SIG-M5 (cell line): Measurements from ENCODE around the gene EIF4G2.
A peak's percentile ranks its signal among the peaks of the same experiment; 100 is the strongest.

ENCODE experiments used
- DNase-seq: peaks from one replicate; lab custom pipeline; 2025; lab: John Stamatoyannopoulos, UW

EIF4G2 gene

GRCh38 chr11:10771457-10771856 is 37.3 kb downstream of the EIF4G2 start:
- DNase-seq: no peak

GRCh38 chr11:10770626-10771254 is 38.0 kb downstream of the EIF4G2 start:
- DNase-seq: no peak

GRCh38 chr11:10764412-10764811 is 44.3 kb downstream of the EIF4G2 start:
- no peak for DNase-seq

GRCh38 chr11:10763766-10764165 is 45.0 kb downstream of the EIF4G2 start:
- no peak for DNase-seq

GRCh38 chr11:10762913-10763421 is 45.8 kb downstream of the EIF4G2 start:
- no peak for DNase-seq

- no peak for DNase-seq
These were observed 46.5 kb downstream of the EIF4G2 start for GRCh38 chr11:10762185-10762584.

- DNase-seq: no peak
These were observed 47.5 kb downstream of the EIF4G2 start for GRCh38 chr11:10761085-10761698.

GRCh38 chr11:10758957-10759356 is 49.8 kb downstream of the EIF4G2 start:
- no peak for DNase-seq

- DNase-seq: no peak
These were observed 56.2 kb downstream of the EIF4G2 start for GRCh38 chr11:10752486-10752885.

GRCh38 chr11:10752061-10752460 is 56.7 kb downstream of the EIF4G2 start:
- DNase-seq: no peak

- no peak for DNase-seq
These were observed 57.2 kb downstream of the EIF4G2 start for GRCh38 chr11:10751581-10751940.

GRCh38 chr11:10750838-10751580 is 57.7 kb downstream of the EIF4G2 start, which contains the start of gene CTR9:
Gene CTR9 (plus strand): TSS chr11:10751246. CDS start chr11:10751413, 167 bp downstream.
- DNase-seq: peak; percentile 41

GRCh38 chr11:10749476-10749875 is 59.2 kb downstream of the EIF4G2 start:
- no peak for DNase-seq

GRCh38 chr11:10747733-10748132 is 61.0 kb downstream of the EIF4G2 start:
- DNase-seq: no peak
